Activated T-cell treated with anti-CD3 and anti-CD28 coated beads, Interleukin-2, amount 50 U/mL, for 4 hours (primary cell): ENCODE measurements around the gene TIMM9. TPM values are rescaled to one million over a fixed set of nuclear protein-coding genes. Genes with fewer than 3 reads are reported as not detected.
"Not testable (repeated sequence)": the region's sequence is repeated elsewhere in the genome, so short reads cannot be mapped to it uniquely, and the experiment has no call there.

Experiments used
- ATAC-seq, 2 donors: fragments of 200-7000 bp; cut with Tn5 transposase; one replicate each; pipeline ENCODE4 v1.10.0; 2021
- DNase-seq: peaks from one replicate; pipeline ENCODE4 v3.0.0-alpha.2; 2020
- H3K27me3 Mint-ChIP-seq: one replicate; pipeline ENCODE4 v1.8.0; 2021; ENCODE audit warnings: low read depth, mixed read lengths
- H3K36me3 Mint-ChIP-seq: one replicate; pipeline ENCODE4 v1.8.0; 2022; ENCODE audit warnings: mixed read lengths; ENCODE audit not compliant: insufficient read depth
- H3K4me1 Mint-ChIP-seq: one replicate; pipeline ENCODE4 v1.8.0; 2021; ENCODE audit warnings: low read depth, mixed read lengths
- H3K4me3 Mint-ChIP-seq: one replicate; pipeline ENCODE4 v1.8.0; 2021; ENCODE audit warnings: mild to moderate bottlenecking, moderate library complexity, mixed read lengths
- H3K9me3 Mint-ChIP-seq: one replicate; pipeline ENCODE4 v1.8.0; 2021; ENCODE audit warnings: mixed read lengths
- total RNA-seq, 3 donors: library from RNA; stranded (reverse); gene quantifications; one replicate each; pipeline ENCODE4 v1.2.1, GENCODE V29; 2021

The TIMM9 gene
- total RNA-seq, 3 donors from 2014 or later = 80.4 to 82.7 (median 81.8) TPM

- Mint-ChIP-seq H3K4me1 (no peaks in the 10 kb centered on the region), H3K9me3 (no peaks in the 10 kb centered on the region), H3K4me3 (no peak overlapping the region), H3K27me3 (no peaks in the 10 kb centered on the region), H3K36me3 (peaks cover 35% of the 10 kb centered on the region)
- DNase-seq = no peak
- no peak for ATAC-seq
These were observed 60.0 kb downstream of the TIMM9 start for GRCh38 chr14:58367296-58367695.

DNA sequence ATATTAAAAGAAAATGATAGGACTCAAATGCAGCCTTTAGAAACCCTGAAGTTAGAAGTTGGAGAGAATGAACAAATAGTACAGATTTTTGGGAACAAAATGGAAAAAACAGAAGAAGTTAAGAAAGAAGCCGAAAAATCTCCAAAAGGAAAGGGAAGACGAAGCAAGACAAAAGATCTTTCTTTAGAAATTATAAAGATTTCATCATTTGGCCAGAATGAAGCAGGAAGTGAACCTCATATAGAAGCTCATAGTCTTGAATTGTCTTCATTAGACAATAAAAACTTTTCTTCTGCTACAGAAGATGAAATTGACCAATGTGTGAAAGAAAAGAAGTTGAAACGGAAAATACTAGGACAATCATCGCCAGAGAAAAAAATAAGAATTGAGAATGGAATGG, 63.0 kb downstream of the TIMM9 start:
- Mint-ChIP-seq H3K27me3 (no peaks in the 10 kb centered on the region), H3K36me3 (peaks cover 41% of the 10 kb centered on the region), H3K9me3 (no peaks in the 10 kb centered on the region), H3K4me1 (no peaks in the 10 kb centered on the region), H3K4me3 (no peak overlapping the region)
- DNase-seq = no peak
- ATAC-seq = no peak

DNA sequence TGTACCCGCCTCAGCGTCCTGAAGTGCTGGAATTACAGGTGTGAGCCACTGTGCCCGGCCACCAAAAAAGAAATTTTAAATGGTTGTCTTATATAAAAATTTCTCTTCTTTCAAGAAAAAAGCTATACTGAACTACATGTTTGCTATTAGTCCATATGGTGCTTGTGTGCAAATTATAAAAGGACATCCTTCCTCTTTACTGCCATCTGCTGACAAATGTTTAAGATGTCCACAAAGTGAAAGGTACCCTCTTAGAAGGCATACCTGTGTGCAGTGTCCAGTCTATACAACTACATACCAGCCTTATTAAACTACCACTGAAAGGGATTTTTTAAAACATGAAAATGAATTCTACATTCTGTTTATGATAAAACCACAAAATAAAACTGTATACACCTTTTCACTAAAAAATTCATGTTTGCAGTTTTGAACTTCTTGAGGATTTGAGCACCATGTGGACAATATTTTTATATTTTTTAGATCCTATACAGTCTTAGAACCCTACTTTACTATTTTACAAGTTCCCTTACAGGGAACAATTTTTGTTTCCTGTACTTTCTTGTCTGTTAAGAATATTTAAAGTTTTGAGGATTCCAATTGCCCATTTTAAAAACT, 64.4 kb downstream of the TIMM9 start:
- ATAC-seq (no peak), DNase-seq (no peak)
- Mint-ChIP-seq H3K4me1 (no peaks in the 10 kb centered on the region), H3K4me3 (no peak overlapping the region), H3K9me3 (no peaks in the 10 kb centered on the region), H3K27me3 (no peaks in the 10 kb centered on the region), H3K36me3 (peaks cover 36% of the 10 kb centered on the region)

DNA sequence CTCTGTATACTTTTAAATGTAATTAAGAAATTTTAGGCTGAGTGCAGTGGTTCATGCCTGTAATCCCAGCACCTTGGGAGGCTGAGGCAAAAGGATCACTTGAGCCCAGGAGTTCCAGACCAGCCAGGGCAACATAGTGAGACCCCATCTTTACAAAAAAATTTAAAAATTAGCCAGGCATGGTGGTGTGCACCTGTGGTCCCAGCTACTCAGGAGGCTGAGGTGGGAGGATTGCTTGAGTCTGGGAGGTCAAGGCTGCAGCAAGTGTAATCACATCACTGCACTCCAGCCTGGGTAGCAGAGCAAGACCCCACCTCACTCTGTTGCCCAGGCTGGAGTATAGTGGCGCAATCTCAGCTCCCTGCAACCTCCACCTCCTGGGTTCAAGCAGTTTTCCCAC, 65.1 kb downstream of the TIMM9 start:
- not testable (repeated sequence) for H3K27me3 Mint-ChIP-seq, H3K4me1 Mint-ChIP-seq, ATAC-seq, H3K4me3 Mint-ChIP-seq, H3K9me3 Mint-ChIP-seq, DNase-seq
- peaks cover 29% of the 10 kb centered on the region for H3K36me3 Mint-ChIP-seq

Other genes with a start within 250 kb of the TIMM9 start
- gene ACTR10, start 227.4 kb downstream of the TIMM9 start, total RNA-seq = 10 to 100 TPM; 29.0 to 35.4 (median 34.4) TPM
- 100 to 1,000 TPM; 485 to 528 (median 512) TPM for gene PSMA3, start 182.7 kb downstream of the TIMM9 start, total RNA-seq
- 10 to 100 TPM; 12.2 to 17.4 (median 13.2) TPM for gene ARID4A, start 129.0 kb downstream of the TIMM9 start, total RNA-seq
- not detected for gene TOMM20L, start 31.6 kb downstream of the TIMM9 start, total RNA-seq
- gene KIAA0586, start 188 bp upstream of the TIMM9 start, total RNA-seq = 10 to 100 TPM in 1 of 3 donors, 1 to 10 TPM in 2; 8.4 to 10.1 (median 9.3) TPM
- 1 to 10 TPM in 1 of 3 donors, under 1 TPM in 2; 0.49 to 2.1 (median 0.76) TPM for gene DACT1, start 210.4 kb upstream of the TIMM9 start, total RNA-seq